Thyroid gland (tissue), 4 donors: ENCODE results near the gene COL28A1.

Experiments
- POLR2A ChIP-seq, 2 donors: fragments of 450-650 bp; IDR thresholded peaks; one replicate each; pipeline ENCODE4 v1.6.1; 2017; ENCODE audit warnings: antibody characterized with exemption in 2 of 2, mild to moderate bottlenecking in 2 of 2, moderate library complexity in 1 of 2
- TF ChIP-seq, protein P1 (sequence below), 6 experiments: fragments of 200-600 bp in 3 of 6; fragments of 450-650 bp in 3 of 6; sonication (generic) in 3 of 6; IDR thresholded peaks; one replicate each; pipeline ENCODE4 v1.5.1; 2016 to 2019; ENCODE audit warnings: antibody characterized with exemption in 6 of 6, mild to moderate bottlenecking in 2 of 6, inconsistent platforms in 1 of 6, moderate library complexity in 1 of 6

DNA sequence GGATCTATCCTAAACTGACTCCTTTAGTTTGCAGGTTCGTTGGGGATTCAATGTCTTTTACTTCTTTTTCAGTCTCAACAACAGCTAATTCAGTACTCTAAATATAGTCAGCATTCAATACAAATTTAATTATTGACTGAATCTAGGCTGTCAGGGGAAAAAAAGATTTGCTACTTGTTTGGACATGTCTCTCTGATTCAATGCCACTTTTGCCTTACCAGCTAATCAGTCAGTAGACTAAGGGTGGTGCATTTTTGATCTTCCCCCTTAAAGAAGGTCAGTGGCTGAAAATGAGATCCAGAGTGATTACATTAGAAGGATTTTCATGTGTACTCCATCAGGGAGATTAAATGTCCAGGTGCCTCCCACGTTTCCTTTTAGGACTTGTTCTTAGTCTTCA is 208.2 kb downstream of the COL28A1 start:
- TF ChIP-seq, protein P1, sequence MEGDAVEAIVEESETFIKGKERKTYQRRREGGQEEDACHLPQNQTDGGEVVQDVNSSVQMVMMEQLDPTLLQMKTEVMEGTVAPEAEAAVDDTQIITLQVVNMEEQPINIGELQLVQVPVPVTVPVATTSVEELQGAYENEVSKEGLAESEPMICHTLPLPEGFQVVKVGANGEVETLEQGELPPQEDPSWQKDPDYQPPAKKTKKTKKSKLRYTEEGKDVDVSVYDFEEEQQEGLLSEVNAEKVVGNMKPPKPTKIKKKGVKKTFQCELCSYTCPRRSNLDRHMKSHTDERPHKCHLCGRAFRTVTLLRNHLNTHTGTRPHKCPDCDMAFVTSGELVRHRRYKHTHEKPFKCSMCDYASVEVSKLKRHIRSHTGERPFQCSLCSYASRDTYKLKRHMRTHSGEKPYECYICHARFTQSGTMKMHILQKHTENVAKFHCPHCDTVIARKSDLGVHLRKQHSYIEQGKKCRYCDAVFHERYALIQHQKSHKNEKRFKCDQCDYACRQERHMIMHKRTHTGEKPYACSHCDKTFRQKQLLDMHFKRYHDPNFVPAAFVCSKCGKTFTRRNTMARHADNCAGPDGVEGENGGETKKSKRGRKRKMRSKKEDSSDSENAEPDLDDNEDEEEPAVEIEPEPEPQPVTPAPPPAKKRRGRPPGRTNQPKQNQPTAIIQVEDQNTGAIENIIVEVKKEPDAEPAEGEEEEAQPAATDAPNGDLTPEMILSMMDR (IDR thresholded peaks at IDR 0.05), result no peak
- no peak for TF ChIP-seq POLR2A (IDR thresholded peaks at IDR 0.05)
